ENCODE results near the gene FGF11.
"Not testable (repeated sequence)": the region's sequence is repeated elsewhere in the genome, so short reads cannot be mapped to it uniquely, and the experiment has no call there.

Gene FGF11

DNA sequence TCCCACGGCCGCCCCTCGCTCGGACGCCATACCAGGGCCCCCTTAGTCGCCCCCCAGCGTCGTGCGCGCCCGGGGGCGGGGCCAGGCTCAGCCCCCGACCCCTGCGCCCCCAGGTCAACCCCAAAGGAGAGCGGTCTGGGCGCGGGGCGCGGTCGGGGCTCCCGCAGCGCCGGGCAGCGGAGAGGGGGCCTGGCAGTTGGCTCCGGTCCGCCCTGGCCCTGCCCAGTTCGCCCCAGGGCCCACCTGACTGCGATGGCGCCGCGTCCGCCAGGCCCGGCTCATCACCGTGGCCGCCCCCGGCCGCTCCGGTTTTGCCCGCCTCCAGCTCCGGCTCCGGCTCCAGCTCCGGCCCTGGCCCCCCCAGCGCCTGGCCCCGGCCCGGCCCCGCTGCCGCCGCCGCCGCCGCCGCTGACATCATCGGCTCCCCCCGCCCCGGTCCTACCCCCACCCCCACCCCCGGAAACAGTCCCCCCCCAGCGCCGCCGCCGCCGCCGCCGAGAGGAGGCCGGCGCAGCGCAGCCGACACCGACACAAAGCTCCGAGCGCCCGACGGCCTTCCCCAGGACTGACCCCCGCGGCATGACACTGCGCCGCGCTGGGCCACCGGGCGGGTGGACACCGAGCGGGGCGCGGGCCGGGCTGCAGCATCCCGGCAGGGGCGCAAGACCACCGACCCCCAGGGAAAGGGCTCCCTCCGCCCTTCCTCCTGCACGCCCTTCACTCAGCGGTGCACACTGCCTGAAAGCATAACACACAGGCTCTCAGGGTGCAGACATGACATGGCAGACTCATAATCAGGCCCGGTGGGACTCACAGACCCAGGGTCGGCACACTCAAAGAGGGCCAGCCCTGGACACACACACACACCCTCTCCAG lies 40.1 kb downstream of the FGF11 start, which contains the start of gene ZBTB4:
ZBTB4 (minus strand) TSS at position 419 of the 876 bp plus-strand sequence. CDS start 12,830 bp downstream, outside the sequence.
- Histone ChIP-seq H3K4me3 (replicated peaks; ENCODE audit: insufficient read depth, low read length) (peak within 1 kb of the TSS; percentile 43), H3K27me3 (ENCODE audit: insufficient read depth, poor library complexity, severe bottlenecking) (no peaks in the 10 kb centered on the region), H3K27ac (replicated peaks) (no peak within 1 kb of the TSS)
- DNase-seq (ENCODE audit: low read depth in 1 of 2, low spot score in 1 of 2), result no peak
- TF ChIP-seq POLR2AphosphoS5 (IDR thresholded peaks at IDR 0.05; ENCODE audit: low read depth) (no peak), SPI1 (IDR thresholded peaks at IDR 0.05; ENCODE audit: borderline replicate concordance, low read depth) (no peak), GABPA (IDR thresholded peaks at IDR 0.05; ENCODE audit: low read depth) (no peak)
- TF ChIP-seq, protein P1, sequence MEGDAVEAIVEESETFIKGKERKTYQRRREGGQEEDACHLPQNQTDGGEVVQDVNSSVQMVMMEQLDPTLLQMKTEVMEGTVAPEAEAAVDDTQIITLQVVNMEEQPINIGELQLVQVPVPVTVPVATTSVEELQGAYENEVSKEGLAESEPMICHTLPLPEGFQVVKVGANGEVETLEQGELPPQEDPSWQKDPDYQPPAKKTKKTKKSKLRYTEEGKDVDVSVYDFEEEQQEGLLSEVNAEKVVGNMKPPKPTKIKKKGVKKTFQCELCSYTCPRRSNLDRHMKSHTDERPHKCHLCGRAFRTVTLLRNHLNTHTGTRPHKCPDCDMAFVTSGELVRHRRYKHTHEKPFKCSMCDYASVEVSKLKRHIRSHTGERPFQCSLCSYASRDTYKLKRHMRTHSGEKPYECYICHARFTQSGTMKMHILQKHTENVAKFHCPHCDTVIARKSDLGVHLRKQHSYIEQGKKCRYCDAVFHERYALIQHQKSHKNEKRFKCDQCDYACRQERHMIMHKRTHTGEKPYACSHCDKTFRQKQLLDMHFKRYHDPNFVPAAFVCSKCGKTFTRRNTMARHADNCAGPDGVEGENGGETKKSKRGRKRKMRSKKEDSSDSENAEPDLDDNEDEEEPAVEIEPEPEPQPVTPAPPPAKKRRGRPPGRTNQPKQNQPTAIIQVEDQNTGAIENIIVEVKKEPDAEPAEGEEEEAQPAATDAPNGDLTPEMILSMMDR (IDR thresholded peaks at IDR 0.05; ENCODE audit: insufficient read depth, low read length), result no peak
- TF ChIP-seq, protein P2, sequence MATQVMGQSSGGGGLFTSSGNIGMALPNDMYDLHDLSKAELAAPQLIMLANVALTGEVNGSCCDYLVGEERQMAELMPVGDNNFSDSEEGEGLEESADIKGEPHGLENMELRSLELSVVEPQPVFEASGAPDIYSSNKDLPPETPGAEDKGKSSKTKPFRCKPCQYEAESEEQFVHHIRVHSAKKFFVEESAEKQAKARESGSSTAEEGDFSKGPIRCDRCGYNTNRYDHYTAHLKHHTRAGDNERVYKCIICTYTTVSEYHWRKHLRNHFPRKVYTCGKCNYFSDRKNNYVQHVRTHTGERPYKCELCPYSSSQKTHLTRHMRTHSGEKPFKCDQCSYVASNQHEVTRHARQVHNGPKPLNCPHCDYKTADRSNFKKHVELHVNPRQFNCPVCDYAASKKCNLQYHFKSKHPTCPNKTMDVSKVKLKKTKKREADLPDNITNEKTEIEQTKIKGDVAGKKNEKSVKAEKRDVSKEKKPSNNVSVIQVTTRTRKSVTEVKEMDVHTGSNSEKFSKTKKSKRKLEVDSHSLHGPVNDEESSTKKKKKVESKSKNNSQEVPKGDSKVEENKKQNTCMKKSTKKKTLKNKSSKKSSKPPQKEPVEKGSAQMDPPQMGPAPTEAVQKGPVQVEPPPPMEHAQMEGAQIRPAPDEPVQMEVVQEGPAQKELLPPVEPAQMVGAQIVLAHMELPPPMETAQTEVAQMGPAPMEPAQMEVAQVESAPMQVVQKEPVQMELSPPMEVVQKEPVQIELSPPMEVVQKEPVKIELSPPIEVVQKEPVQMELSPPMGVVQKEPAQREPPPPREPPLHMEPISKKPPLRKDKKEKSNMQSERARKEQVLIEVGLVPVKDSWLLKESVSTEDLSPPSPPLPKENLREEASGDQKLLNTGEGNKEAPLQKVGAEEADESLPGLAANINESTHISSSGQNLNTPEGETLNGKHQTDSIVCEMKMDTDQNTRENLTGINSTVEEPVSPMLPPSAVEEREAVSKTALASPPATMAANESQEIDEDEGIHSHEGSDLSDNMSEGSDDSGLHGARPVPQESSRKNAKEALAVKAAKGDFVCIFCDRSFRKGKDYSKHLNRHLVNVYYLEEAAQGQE (IDR thresholded peaks at IDR 0.05; ENCODE audit: insufficient replicate concordance, low read depth), result no peak

DNA sequence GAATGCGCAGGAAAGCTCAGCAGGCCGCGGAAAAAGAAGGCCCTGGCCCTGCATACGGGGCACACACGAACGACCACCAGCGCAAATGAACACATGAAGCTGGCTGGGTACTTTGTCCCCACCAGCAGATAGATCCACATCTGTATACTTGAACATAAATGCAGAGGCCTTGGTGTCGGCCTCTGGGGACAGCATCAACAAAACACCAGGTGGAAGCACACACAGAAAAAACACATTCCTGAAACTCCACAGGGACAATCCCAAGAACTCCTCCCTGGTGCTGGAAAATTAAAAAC lies 40.7 kb downstream of the FGF11 start:
- H3K27me3 ChIP-seq (ENCODE audit: insufficient read depth, poor library complexity, severe bottlenecking), result no peaks in the 10 kb centered on the region
- no peak overlapping the region for H3K4me3 ChIP-seq (replicated peaks; ENCODE audit: insufficient read depth, low read length)
- no peak overlapping the region for H3K27ac ChIP-seq (replicated peaks)
- TF ChIP-seq, protein P2 (IDR thresholded peaks at IDR 0.05; ENCODE audit: insufficient replicate concordance, low read depth), result no peak
- TF ChIP-seq POLR2AphosphoS5 (IDR thresholded peaks at IDR 0.05; ENCODE audit: low read depth) (no peak), SPI1 (IDR thresholded peaks at IDR 0.05; ENCODE audit: borderline replicate concordance, low read depth) (no peak), GABPA (IDR thresholded peaks at IDR 0.05; ENCODE audit: low read depth) (no peak)
- TF ChIP-seq, protein P1 (IDR thresholded peaks at IDR 0.05; ENCODE audit: insufficient read depth, low read length), result no peak
- no peak for DNase-seq (ENCODE audit: low read depth in 1 of 2, low spot score in 1 of 2)

DNA sequence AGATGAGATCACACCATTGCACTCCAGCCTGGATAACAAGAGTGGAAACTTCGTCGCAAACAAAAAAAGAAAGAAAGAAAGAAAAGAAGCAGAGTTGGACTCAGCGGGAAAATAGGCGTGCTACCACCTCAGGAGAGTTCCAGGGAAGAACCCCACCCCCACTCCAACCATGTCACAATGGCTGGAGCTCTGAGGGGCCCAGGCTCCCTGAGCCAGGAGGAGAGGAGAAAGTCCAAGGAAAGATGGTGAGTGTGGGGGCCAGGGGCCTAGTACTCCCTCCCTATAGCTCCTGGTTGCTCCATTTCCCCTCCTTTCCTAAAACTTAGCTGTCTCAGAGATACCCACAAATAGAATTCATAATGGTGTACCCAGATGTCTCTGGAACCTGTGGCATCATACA lies 42.0 kb downstream of the FGF11 start, which contains the start of gene SLC35G6:
SLC35G6 (plus strand) TSS at position 172 of the 400 bp plus-strand sequence; CDS start at position 243, 71 bp downstream.
- H3K27ac ChIP-seq (replicated peaks); H3K4me3 ChIP-seq (replicated peaks; ENCODE audit: insufficient read depth, low read length): not testable (repeated sequence)

DNA sequence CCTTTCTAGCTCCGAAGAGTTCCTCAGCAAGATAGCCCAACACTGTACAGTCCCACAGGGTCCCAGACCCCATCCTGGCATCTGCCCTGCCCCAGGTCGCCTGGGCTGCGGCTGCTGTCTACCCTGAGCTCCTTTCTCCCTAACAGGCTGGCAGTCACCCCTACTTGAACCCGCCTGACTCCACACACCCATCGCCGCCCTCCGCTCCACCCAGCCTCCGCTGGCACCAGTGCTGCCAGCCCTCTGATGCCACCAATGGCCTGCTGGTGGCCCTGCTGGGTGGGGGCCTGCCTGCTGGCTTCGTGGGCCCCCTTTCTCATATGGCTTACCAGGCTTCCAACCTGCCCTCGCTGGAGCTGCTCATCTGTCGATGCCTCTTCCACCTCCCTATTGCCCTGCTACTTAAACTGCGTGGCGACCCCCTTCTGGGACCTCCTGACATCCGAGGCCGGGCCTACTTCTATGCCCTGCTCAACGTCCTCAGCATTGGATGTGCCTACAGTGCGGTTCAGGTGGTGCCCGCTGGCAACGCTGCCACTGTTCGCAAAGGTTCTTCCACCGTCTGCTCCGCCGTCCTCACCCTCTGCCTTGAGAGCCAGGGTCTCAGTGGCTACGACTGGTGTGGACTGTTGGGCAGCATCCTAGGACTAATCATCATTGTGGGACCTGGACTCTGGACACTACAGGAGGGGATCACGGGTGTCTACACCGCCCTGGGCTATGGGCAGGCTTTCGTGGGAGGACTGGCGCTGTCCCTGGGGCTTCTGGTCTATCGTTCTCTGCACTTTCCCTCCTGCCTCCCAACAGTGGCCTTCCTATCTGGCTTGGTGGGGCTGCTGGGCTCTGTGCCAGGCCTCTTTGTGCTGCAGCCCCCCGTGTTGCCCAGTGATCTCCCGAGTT lies 42.8 kb downstream of the FGF11 start:
- H3K27me3 ChIP-seq (ENCODE audit: insufficient read depth, poor library complexity, severe bottlenecking); DNase-seq (ENCODE audit: low read depth in 1 of 2, low spot score in 1 of 2); H3K4me3 ChIP-seq (replicated peaks; ENCODE audit: insufficient read depth, low read length); H3K27ac ChIP-seq (replicated peaks): not testable (repeated sequence)

More for the DNA sequence above, 42.0 kb downstream of the FGF11 start, which contains the start of gene SLC35G6:
- not testable (repeated sequence) for DNase-seq (ENCODE audit: low read depth in 1 of 2, low spot score in 1 of 2); H3K27me3 ChIP-seq (ENCODE audit: insufficient read depth, poor library complexity, severe bottlenecking)

DNA sequence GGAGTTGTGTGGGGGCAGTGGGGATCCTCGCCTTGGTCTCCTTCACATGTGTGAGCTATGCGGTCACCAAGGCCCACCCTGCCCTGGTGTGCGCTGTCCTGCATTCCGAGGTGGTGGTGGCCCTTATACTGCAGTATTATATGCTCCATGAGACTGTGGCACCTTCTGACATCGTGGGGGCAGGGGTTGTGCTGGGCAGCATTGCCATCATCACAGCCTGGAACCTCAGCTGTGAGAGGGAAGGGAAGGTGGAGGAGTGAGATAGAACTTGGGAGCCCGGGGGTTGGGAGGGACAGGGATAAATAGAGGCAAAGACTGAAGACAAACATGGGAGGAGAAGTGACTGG lies 43.4 kb downstream of the FGF11 start:
- not testable (repeated sequence) for DNase-seq (ENCODE audit: low read depth in 1 of 2, low spot score in 1 of 2); H3K4me3 ChIP-seq (replicated peaks; ENCODE audit: insufficient read depth, low read length); H3K27me3 ChIP-seq (ENCODE audit: insufficient read depth, poor library complexity, severe bottlenecking)
- peak overlapping the region; percentile 100 for H3K27ac ChIP-seq (replicated peaks)

All from HL-60 (cell line).